ENCODE data around the gene TBX1. TPM values are rescaled to one million over a fixed set of nuclear protein-coding genes. Genes with fewer than 3 reads are reported as not detected.

TBX1 gene
- total RNA-seq, 1 donor from 2014 or later, result 6.8 TPM

DNA sequence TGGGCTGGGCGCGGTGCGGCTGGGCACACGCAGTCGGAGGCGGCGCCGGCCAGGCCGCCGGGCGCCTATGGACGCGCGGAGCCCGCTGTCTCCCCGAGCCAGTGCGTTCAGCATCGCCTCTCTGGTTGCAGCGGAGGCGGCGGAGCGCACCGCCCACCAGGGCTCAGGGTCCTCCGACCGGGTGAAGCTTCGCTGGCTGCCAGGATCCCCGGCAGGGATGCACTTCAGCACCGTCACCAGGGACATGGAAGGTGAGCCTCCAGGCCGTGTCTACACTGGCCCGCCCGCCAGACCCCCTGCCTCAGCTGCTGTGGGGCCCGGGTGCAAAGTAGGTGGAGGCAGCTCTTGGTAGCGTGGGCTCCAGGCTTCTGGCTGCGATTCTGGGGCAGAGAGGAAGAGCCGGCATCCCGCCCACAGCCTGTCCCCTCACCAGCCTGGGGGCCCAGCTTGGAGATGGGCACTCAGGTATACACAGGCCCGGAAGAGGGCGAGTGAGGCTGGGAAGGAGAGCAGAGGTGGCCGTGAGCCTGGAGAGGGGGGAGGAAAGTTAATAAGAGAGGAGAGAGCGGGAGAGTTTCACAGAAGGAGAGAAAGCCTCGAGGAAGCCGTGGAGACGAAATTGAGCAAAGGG is 1.0 kb upstream of the TBX1 start:
- Mint-ChIP-seq H3K36me3 (ENCODE audit: low read depth, unreplicated experiment) (peaks cover 5% of the 10 kb centered on the region), H3K27me3 (ENCODE audit: low read depth, unreplicated experiment) (peaks cover 56% of the 10 kb centered on the region), H3K27ac (ENCODE audit: unreplicated experiment) (peak overlapping the region; percentile 91), H3K9me3 (ENCODE audit: unreplicated experiment) (peaks cover 15% of the 10 kb centered on the region), H3K4me1 (ENCODE audit: low read depth, unreplicated experiment) (peaks cover 5% of the 10 kb centered on the region), H3K4me3 (ENCODE audit: unreplicated experiment) (peak overlapping the region; percentile 78)
- no peak overlapping the region for H3K27ac ChIP-seq (ENCODE audit: low read depth, low read length)
- H4K20me1 ChIP-seq (ENCODE audit: insufficient read depth, low read length), result peaks cover 26% of the 10 kb centered on the region
- H2AFZ ChIP-seq (ENCODE audit: low read depth, low read length), result no peak overlapping the region
- no peak for FAIRE-seq
- peaks cover 81% of the 10 kb centered on the region for H3K27me3 ChIP-seq (ENCODE audit: insufficient read depth, low read length)
- H3K9ac ChIP-seq (ENCODE audit: low read length), result no peak overlapping the region
- peak; percentile 83 for TF ChIP-seq EZH2 (IDR thresholded peaks at IDR 0.05; ENCODE audit: insufficient read depth, low read length)
- TF ChIP-seq, protein P1, sequence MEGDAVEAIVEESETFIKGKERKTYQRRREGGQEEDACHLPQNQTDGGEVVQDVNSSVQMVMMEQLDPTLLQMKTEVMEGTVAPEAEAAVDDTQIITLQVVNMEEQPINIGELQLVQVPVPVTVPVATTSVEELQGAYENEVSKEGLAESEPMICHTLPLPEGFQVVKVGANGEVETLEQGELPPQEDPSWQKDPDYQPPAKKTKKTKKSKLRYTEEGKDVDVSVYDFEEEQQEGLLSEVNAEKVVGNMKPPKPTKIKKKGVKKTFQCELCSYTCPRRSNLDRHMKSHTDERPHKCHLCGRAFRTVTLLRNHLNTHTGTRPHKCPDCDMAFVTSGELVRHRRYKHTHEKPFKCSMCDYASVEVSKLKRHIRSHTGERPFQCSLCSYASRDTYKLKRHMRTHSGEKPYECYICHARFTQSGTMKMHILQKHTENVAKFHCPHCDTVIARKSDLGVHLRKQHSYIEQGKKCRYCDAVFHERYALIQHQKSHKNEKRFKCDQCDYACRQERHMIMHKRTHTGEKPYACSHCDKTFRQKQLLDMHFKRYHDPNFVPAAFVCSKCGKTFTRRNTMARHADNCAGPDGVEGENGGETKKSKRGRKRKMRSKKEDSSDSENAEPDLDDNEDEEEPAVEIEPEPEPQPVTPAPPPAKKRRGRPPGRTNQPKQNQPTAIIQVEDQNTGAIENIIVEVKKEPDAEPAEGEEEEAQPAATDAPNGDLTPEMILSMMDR (IDR thresholded peaks at IDR 0.05; ENCODE audit: insufficient read depth, low read depth, low read length), result no peak
- no peak overlapping the region for H3K4me3 ChIP-seq (ENCODE audit: insufficient read depth, low read depth, low read length)
- no peaks in the 10 kb centered on the region for H3K79me2 ChIP-seq (ENCODE audit: insufficient read depth, low read length)
- peaks cover 6% of the 10 kb centered on the region for H3K4me1 ChIP-seq (ENCODE audit: insufficient read depth, low read length)
- no peak for DNase-seq (ENCODE audit: low read depth)
- peak overlapping the region; percentile 66 for H3K4me2 ChIP-seq (ENCODE audit: low read length)
- no peaks in the 10 kb centered on the region for H3K36me3 ChIP-seq (ENCODE audit: insufficient read depth, low read length)
- H3K9me3 ChIP-seq (ENCODE audit: insufficient read depth, low read depth, low read length), result peaks cover 3% of the 10 kb centered on the region

GRCh38 chr22:19760951-19761724 is 560 bp downstream of the TBX1 start:
- Mint-ChIP-seq H3K27ac (ENCODE audit: unreplicated experiment) (peak overlapping the region; percentile 29), H3K27me3 (ENCODE audit: low read depth, unreplicated experiment) (peaks cover 51% of the 10 kb centered on the region), H3K4me3 (ENCODE audit: unreplicated experiment) (peak overlapping the region; percentile 40), H3K9me3 (ENCODE audit: unreplicated experiment) (peaks cover 18% of the 10 kb centered on the region), H3K4me1 (ENCODE audit: low read depth, unreplicated experiment) (peaks cover 5% of the 10 kb centered on the region), H3K36me3 (ENCODE audit: low read depth, unreplicated experiment) (peaks cover 5% of the 10 kb centered on the region)
- no peak overlapping the region for H2AFZ ChIP-seq (ENCODE audit: low read depth, low read length)
- DNase-seq (ENCODE audit: low read depth) (no peak), FAIRE-seq (no peak)
- H3K79me2 ChIP-seq (ENCODE audit: insufficient read depth, low read length), result no peaks in the 10 kb centered on the region
- peaks cover 3% of the 10 kb centered on the region for H3K9me3 ChIP-seq (ENCODE audit: insufficient read depth, low read depth, low read length)
- peaks cover 34% of the 10 kb centered on the region for H4K20me1 ChIP-seq (ENCODE audit: insufficient read depth, low read length)
- H3K27ac ChIP-seq (ENCODE audit: low read depth, low read length), result no peak overlapping the region
- no peaks in the 10 kb centered on the region for H3K36me3 ChIP-seq (ENCODE audit: insufficient read depth, low read length)
- no peak overlapping the region for H3K4me3 ChIP-seq (ENCODE audit: insufficient read depth, low read depth, low read length)
- H3K4me2 ChIP-seq (ENCODE audit: low read length), result peak overlapping the region; percentile 26
- H3K9ac ChIP-seq (ENCODE audit: low read length), result no peak overlapping the region
- TF ChIP-seq, protein P1 (IDR thresholded peaks at IDR 0.05; ENCODE audit: insufficient read depth, low read depth, low read length), result no peak
- TF ChIP-seq EZH2 (IDR thresholded peaks at IDR 0.05; ENCODE audit: insufficient read depth, low read length), result peak; percentile 94
- H3K27me3 ChIP-seq (ENCODE audit: insufficient read depth, low read length), result peaks cover 80% of the 10 kb centered on the region
- peaks cover 6% of the 10 kb centered on the region for H3K4me1 ChIP-seq (ENCODE audit: insufficient read depth, low read length)

Data from astrocyte (in vitro differentiated cells and primary cell).